ENCODE measurements around the gene ITGB1BP1. TPM values are rescaled to one million over a fixed set of nuclear protein-coding genes. Genes with fewer than 3 reads are reported as not detected.

The ITGB1BP1 gene
- total and polyA plus RNA-seq, 12 donors: 51.4 to 224 (median 134) TPM

DNA sequence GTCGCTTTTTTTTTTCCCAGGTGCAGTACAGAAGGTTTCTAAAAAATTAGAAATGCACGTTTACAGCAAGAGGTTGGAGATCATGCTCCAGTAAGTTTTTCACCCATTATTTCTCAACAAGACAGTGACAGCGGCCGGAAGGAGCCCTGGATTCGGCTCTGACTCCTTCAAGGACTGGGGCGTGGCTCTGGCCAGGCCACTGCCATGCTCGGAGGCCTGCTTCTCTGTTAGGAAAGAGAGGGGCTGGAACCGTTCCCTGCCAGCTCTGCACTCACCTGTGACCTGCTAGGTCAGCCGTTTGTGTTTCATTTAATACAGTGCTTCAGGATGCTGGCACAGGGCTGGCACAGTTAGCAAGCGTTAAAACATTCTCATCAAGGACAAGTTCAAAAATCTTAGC lies 44.4 kb upstream of the ITGB1BP1 start:
- TF ChIP-seq, protein P1, sequence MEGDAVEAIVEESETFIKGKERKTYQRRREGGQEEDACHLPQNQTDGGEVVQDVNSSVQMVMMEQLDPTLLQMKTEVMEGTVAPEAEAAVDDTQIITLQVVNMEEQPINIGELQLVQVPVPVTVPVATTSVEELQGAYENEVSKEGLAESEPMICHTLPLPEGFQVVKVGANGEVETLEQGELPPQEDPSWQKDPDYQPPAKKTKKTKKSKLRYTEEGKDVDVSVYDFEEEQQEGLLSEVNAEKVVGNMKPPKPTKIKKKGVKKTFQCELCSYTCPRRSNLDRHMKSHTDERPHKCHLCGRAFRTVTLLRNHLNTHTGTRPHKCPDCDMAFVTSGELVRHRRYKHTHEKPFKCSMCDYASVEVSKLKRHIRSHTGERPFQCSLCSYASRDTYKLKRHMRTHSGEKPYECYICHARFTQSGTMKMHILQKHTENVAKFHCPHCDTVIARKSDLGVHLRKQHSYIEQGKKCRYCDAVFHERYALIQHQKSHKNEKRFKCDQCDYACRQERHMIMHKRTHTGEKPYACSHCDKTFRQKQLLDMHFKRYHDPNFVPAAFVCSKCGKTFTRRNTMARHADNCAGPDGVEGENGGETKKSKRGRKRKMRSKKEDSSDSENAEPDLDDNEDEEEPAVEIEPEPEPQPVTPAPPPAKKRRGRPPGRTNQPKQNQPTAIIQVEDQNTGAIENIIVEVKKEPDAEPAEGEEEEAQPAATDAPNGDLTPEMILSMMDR (IDR thresholded peaks at IDR 0.05): no peak
- H3K9me3 ChIP-seq: no peaks in the 10 kb centered on the region
- DNase-seq (no peak), ATAC-seq (no peak)
- 88 to 93% methylated on average over 10 of the region's 10 CpGs for WGBS, 2 donors
- no peak overlapping the region for H3K4me3 ChIP-seq
- no peaks in the 10 kb centered on the region for H3K27me3 ChIP-seq
- peaks cover 0 to 77% (median 0%) of the 10 kb centered on the region in 9 donors for H3K36me3 ChIP-seq
- H3K4me1 ChIP-seq: peaks cover 0 to 7% (median 0%) of the 10 kb centered on the region in 9 donors
- no peak overlapping the region for H3K27ac ChIP-seq
- intact Hi-C loops (cut with DNase I): no loop called here

GRCh38 chr2:9466147-9466683 lies 42.9 kb upstream of the ITGB1BP1 start:
- Histone ChIP-seq H3K4me3 (no peak overlapping the region), H3K9me3 (no peaks in the 10 kb centered on the region), H3K27me3 (no peaks in the 10 kb centered on the region), H3K4me1 (peaks cover 0 to 7% (median 0%) of the 10 kb centered on the region in 9 donors), H3K27ac (no peak overlapping the region), H3K36me3 (peaks cover 0 to 82% (median 0%) of the 10 kb centered on the region in 9 donors)
- WGBS, 2 donors: 86 to 90% methylated on average over 41 to 46 of the region's 46 CpGs
- intact Hi-C loops (cut with DNase I): no loop called here
- TF ChIP-seq, protein P1 (IDR thresholded peaks at IDR 0.05): no peak
- no peak for DNase-seq
- no peak for ATAC-seq

GRCh38 chr2:9465170-9465569 lies 41.8 kb upstream of the ITGB1BP1 start:
- TF ChIP-seq, protein P1 (IDR thresholded peaks at IDR 0.05): no peak
- 85 to 91% methylated on average over 7 of the region's 7 CpGs for WGBS, 2 donors
- no peaks in the 10 kb centered on the region for H3K27me3 ChIP-seq
- H3K9me3 ChIP-seq: no peaks in the 10 kb centered on the region
- H3K4me1 ChIP-seq: peaks cover 0 to 7% (median 0%) of the 10 kb centered on the region in 9 donors
- ATAC-seq (no peak), DNase-seq (no peak)
- peaks cover 0 to 87% (median 0%) of the 10 kb centered on the region in 9 donors for H3K36me3 ChIP-seq
- no peak overlapping the region for H3K4me3 ChIP-seq
- intact Hi-C loops (cut with DNase I): no loop called here
- no peak overlapping the region for H3K27ac ChIP-seq

DNA sequence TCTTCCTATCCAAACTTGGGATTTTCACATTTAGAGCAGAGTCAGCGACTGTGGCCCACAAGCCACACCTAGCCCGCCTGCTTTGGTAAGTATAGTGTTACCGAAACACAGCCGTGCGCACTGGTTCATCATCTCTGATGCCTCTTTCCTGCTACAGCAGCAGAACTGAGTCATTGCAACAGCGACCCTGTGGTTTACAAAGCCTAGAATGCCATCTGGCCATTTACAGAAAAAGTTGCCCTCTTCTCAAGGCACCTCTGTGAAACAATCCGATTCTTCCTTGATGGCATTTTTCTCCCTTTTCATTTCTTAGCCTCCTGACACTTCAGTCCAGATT lies 40.3 kb upstream of the ITGB1BP1 start:
- intact Hi-C loops (cut with DNase I): no loop called here
- ATAC-seq (peak in 1 of 8 donors; percentile 35), DNase-seq (no peak)
- H3K9me3 ChIP-seq: no peaks in the 10 kb centered on the region
- TF ChIP-seq, protein P1 (IDR thresholded peaks at IDR 0.05): no peak
- H3K4me3 ChIP-seq: no peak overlapping the region
- peaks cover 0 to 7% (median 0%) of the 10 kb centered on the region in 9 donors for H3K4me1 ChIP-seq
- H3K27ac ChIP-seq: no peak overlapping the region
- H3K27me3 ChIP-seq: no peaks in the 10 kb centered on the region
- peaks cover 0 to 94% (median 4%) of the 10 kb centered on the region in 9 donors for H3K36me3 ChIP-seq
- WGBS, 2 donors: 75 to 85% methylated on average over 7 of the region's 7 CpGs
